Measurements from ENCODE around the gene LDHAL6B.

The LDHAL6B gene

DNA sequence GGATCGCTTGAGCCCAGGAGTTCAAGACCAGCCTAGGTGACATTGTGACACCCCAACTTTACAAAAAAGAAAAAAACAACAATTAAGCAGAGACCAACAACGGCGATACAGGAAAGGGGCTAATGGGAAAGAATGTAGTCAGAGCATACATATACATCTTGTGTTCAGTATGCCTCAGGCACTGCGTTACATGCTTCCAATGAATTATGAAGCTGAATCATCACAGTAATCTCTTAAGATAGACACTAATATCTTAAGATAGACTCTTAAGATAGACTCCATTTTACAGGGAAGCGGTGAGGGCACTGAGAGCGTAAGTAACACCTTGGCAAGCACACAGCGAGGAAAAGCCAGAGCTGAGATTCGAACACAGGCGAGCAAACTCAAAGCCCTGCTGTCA is 6.1 kb upstream of the LDHAL6B start:
- TF ChIP-seq, protein P1, sequence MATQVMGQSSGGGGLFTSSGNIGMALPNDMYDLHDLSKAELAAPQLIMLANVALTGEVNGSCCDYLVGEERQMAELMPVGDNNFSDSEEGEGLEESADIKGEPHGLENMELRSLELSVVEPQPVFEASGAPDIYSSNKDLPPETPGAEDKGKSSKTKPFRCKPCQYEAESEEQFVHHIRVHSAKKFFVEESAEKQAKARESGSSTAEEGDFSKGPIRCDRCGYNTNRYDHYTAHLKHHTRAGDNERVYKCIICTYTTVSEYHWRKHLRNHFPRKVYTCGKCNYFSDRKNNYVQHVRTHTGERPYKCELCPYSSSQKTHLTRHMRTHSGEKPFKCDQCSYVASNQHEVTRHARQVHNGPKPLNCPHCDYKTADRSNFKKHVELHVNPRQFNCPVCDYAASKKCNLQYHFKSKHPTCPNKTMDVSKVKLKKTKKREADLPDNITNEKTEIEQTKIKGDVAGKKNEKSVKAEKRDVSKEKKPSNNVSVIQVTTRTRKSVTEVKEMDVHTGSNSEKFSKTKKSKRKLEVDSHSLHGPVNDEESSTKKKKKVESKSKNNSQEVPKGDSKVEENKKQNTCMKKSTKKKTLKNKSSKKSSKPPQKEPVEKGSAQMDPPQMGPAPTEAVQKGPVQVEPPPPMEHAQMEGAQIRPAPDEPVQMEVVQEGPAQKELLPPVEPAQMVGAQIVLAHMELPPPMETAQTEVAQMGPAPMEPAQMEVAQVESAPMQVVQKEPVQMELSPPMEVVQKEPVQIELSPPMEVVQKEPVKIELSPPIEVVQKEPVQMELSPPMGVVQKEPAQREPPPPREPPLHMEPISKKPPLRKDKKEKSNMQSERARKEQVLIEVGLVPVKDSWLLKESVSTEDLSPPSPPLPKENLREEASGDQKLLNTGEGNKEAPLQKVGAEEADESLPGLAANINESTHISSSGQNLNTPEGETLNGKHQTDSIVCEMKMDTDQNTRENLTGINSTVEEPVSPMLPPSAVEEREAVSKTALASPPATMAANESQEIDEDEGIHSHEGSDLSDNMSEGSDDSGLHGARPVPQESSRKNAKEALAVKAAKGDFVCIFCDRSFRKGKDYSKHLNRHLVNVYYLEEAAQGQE (IDR thresholded peaks at IDR 0.05; ENCODE audit: insufficient read depth in 1 of 2, low read depth in 2 of 2, low read length in 2 of 2): no peak
- TF ChIP-seq POLR2AphosphoS5 (IDR thresholded peaks at IDR 0.05; ENCODE audit: low read depth, low read length): no peak
- TF ChIP-seq SIN3A (IDR thresholded peaks at IDR 0.05; ENCODE audit: borderline replicate concordance, insufficient read depth, low read length): no peak
- no peak for TF ChIP-seq FOXP2 (optimal IDR thresholded peaks at IDR 0.05; ENCODE audit: borderline replicate concordance, extremely low read depth, extremely low read length, insufficient read depth)
- no peak for TF ChIP-seq TAF1 (IDR thresholded peaks at IDR 0.05; ENCODE audit: borderline replicate concordance, insufficient read depth, low read length)

DNA sequence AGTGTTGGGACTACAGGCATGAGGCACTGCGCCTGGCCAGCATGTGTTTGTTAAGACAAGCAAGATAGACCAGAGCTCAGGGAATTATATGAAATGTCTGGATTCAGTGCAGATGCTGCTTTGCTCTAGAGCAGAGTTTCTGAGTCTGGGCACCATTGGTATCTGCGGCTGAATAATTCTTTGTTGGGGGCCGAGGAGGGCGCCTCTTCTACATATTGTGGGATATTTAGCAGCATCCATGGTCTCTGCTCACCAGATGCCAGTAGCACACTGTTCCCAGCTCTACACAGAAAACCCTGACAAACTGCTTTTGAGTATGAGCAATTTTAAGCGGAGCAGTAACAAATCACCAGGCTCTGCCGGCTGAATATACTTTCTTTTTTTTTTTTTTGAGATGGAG is 3.6 kb upstream of the LDHAL6B start:
- TF ChIP-seq POLR2AphosphoS5 (IDR thresholded peaks at IDR 0.05; ENCODE audit: low read depth, low read length): no peak
- no peak for TF ChIP-seq SIN3A (IDR thresholded peaks at IDR 0.05; ENCODE audit: borderline replicate concordance, insufficient read depth, low read length)
- TF ChIP-seq FOXP2 (optimal IDR thresholded peaks at IDR 0.05; ENCODE audit: borderline replicate concordance, extremely low read depth, extremely low read length, insufficient read depth): no peak
- TF ChIP-seq, protein P1 (IDR thresholded peaks at IDR 0.05; ENCODE audit: insufficient read depth in 1 of 2, low read depth in 2 of 2, low read length in 2 of 2): no peak
- TF ChIP-seq TAF1 (IDR thresholded peaks at IDR 0.05; ENCODE audit: borderline replicate concordance, insufficient read depth, low read length): no peak

DNA sequence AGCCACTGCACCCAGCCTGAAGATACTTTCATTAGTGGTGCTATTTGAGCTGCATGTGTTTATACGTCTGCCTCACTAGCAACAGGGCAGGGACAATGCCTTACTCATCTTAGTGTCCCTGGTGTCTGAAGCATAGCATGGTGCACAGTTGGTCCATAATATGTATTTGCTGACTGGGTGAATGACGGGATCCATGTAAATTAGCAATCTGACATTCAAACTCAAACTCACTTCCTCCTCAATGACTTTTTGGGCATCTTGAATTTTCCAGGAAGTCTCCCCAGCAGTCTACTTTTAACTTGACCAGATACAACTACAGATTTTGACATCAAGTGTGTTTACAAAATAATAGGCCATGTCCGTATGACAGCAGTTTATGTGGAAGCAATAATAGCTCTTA is 3.0 kb upstream of the LDHAL6B start:
- no peak for TF ChIP-seq SIN3A (IDR thresholded peaks at IDR 0.05; ENCODE audit: borderline replicate concordance, insufficient read depth, low read length)
- no peak for TF ChIP-seq POLR2AphosphoS5 (IDR thresholded peaks at IDR 0.05; ENCODE audit: low read depth, low read length)
- no peak for TF ChIP-seq FOXP2 (optimal IDR thresholded peaks at IDR 0.05; ENCODE audit: borderline replicate concordance, extremely low read depth, extremely low read length, insufficient read depth)

DNA sequence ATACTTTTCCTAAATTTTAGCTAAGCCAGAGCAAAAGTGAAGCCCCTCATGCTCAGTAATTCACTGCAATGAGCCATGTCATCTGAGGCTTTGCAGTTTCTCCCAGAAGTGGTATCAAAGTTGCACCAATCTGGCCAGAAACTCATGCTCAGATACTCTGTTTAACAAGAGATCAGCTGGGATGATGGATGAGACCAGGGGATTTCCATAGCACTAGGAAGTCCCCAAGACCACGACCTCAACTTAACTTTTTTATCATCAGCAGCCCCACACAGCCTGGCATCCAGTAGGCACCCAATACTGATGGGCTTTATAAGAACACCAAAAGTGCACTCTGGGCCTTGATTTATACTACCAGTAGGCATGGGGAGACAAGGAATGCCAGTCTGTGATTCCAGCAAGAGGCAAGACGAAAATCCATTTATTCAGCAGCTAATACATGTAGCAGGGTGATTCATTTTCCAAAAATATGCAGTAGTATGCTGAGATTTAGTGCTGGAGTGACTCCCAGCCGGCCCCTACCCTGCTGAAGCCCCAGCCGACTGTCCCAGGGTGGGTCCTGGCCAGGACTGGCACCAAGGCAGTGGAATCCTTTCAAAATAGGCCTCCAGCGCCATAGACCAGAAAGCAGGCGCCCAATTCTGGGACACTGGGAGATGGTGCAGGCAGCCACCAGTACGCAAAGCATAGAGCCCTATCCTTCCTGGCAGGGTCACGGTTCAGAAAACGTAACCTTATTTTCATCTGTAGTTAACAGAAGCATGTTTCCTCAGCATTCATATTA is 612 bp upstream of the LDHAL6B start:
- TF ChIP-seq, protein P1 (IDR thresholded peaks at IDR 0.05; ENCODE audit: insufficient read depth in 1 of 2, low read depth in 2 of 2, low read length in 2 of 2): no peak
- no peak for TF ChIP-seq SIN3A (IDR thresholded peaks at IDR 0.05; ENCODE audit: borderline replicate concordance, insufficient read depth, low read length)
- no peak for TF ChIP-seq TAF1 (IDR thresholded peaks at IDR 0.05; ENCODE audit: borderline replicate concordance, insufficient read depth, low read length)
- no peak for TF ChIP-seq POLR2AphosphoS5 (IDR thresholded peaks at IDR 0.05; ENCODE audit: low read depth, low read length)
- TF ChIP-seq FOXP2 (optimal IDR thresholded peaks at IDR 0.05; ENCODE audit: borderline replicate concordance, extremely low read depth, extremely low read length, insufficient read depth): no peak

DNA sequence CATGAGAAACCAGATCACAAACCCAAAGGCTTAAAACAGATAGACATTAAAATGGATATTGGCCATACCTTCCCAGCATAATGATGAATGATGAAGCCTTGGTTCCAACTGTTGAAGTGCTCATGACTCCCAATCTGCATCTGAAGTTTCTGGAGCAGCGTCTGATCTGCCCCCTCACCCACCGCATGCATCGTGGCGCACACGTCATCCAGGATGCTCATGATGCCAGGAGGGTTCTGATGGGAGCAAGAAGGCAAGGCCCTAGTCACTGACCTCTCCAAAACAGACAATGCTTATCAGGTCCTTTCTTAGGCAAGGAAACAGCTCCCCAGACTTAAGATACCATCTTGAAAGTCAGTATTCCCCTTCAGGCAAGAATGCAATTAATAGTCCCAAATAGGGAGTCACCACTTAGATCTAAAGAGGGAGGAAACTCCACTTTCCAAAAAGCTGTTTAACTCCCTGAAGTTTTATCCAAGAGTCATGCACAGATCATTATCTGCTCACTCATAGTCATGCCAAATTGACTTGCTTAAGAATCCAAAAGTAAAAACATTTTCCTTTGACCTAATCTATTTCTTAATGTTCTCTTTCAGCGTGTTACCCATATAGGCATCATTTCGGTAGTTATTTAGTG is 2.1 kb downstream of the LDHAL6B start:
- TF ChIP-seq, protein P1 (IDR thresholded peaks at IDR 0.05; ENCODE audit: insufficient read depth in 1 of 2, low read depth in 2 of 2, low read length in 2 of 2): no peak
- TF ChIP-seq SIN3A (IDR thresholded peaks at IDR 0.05; ENCODE audit: borderline replicate concordance, insufficient read depth, low read length): no peak
- TF ChIP-seq FOXP2 (optimal IDR thresholded peaks at IDR 0.05; ENCODE audit: borderline replicate concordance, extremely low read depth, extremely low read length, insufficient read depth): no peak
- TF ChIP-seq TAF1 (IDR thresholded peaks at IDR 0.05; ENCODE audit: borderline replicate concordance, insufficient read depth, low read length): no peak
- no peak for TF ChIP-seq POLR2AphosphoS5 (IDR thresholded peaks at IDR 0.05; ENCODE audit: low read depth, low read length)

Data from PFSK-1 (cell line).